Psoas muscle (tissue), 8 donors: ENCODE data around the gene FAXDC2. TPM values are rescaled to one million over a fixed set of nuclear protein-coding genes. Genes with fewer than 3 reads are reported as not detected.

ENCODE experiments used
- ATAC-seq, 4 donors: fragments of 200-7000 bp; cut with Tn5 transposase; one replicate each; pipeline ENCODE4 v1.9.1; 2020; ENCODE audit warnings: moderate library complexity in 3 of 4, mild to moderate bottlenecking in 2 of 4
- DNase-seq, 2 donors: peaks; one replicate each; pipeline ENCODE4 v3.0.0-alpha.2; 2020
- H3K27ac ChIP-seq: fragments of 200-600 bp; one replicate; pipeline ENCODE4 v1.8.0; 2022
- H3K27me3 ChIP-seq, 3 donors: fragments of 200-600 bp in 1 of 3; one replicate each; pipeline versions ENCODE4 v1.6.1 to v1.8.0; 2013 to 2022; ENCODE audit warnings: low read length in 2 of 3, mild to moderate bottlenecking in 2 of 3, moderate library complexity in 1 of 3; ENCODE audit not compliant: insufficient read depth in 3 of 3
- H3K36me3 ChIP-seq, 2 donors: fragments of 200-600 bp in 1 of 2; one replicate each; pipeline versions ENCODE4 v1.6.1 to v1.8.0; 2013 to 2022; ENCODE audit warnings: low read depth in 1 of 2, mild to moderate bottlenecking in 1 of 2, moderate library complexity in 1 of 2; ENCODE audit not compliant: insufficient read depth in 1 of 2
- H3K4me1 ChIP-seq: fragments of 200-600 bp; one replicate; pipeline ENCODE4 v1.8.0; 2022
- H3K4me3 ChIP-seq: fragments of 200-600 bp; one replicate; pipeline ENCODE4 v1.8.0; 2022; ENCODE audit warnings: mild to moderate bottlenecking
- H3K9me3 ChIP-seq: fragments of 200-600 bp; one replicate; pipeline ENCODE4 v1.8.0; 2022
- WGBS, 3 donors: extraction: QIAGEN DNeasy Blood & Tissue Kit; methylation state at CpG; one replicate each; pipeline versions ENCODE4 v1.1.6 to v1.1.7; 2013; 5-methylcytosine and 5-hydroxymethylcytosine counted together
- intact Hi-C, 2 donors: fragments of 100-400 bp; cut with DNase I; formaldehyde crosslinking; loops; one replicate each; pipeline versions ENCODE4 v1.11.0 to v1.14.2; 2022
- polyA plus RNA-seq, 3 donors: library from polyadenylated mRNA; stranded (reverse); fragments of 200-250 nt; gene quantifications; one replicate each; pipeline ENCODE4 v1.2.3, GENCODE V29; 2013
- total RNA-seq, 4 donors: library from RNA; stranded (reverse); fragmentation: NEBNext Ultra II Directional in 2 of 4; extraction: Animal tissue kit (Norgen Biotek cat#: 25700) in 2 of 4; gene quantifications; one replicate each; pipeline versions ENCODE4 v1.2.1 to v1.2.4, GENCODE V29; 2021 to 2023
- TF ChIP-seq, protein P1 (sequence below): fragments of 200-600 bp; IDR thresholded peaks from one replicate; pipeline ENCODE4 v1.8.0; 2022; ENCODE audit warnings: antibody characterized with exemption
- donor health status: healthy with polysubstance abuse.
- donor health status: DM: no; HTN: no; CAD: no; lungs with moderate emphysema.
- donor health status: Bipolar disorder and iron deficiency.
- donor health status: healthy.
- donor health status: DM: yes; HTN: yes; CAD: no.
- donor health status: DM: no; HTN: no; CAD: no.
- donor health status: DM: no; HTN: no; CAD: no.
- donor health status: DM: yes; HTN: yes; CAD: no.

FAXDC2 gene
- total and polyA plus RNA-seq, 7 donors = 1.5 to 11.0 (median 3.1) TPM

GRCh38 chr5:154782812-154783592, 67.4 kb downstream of the FAXDC2 start:
- Histone ChIP-seq H3K27me3 (no peaks in the 10 kb centered on the region), H3K4me3 (no peak overlapping the region), H3K27ac (peak overlapping the region; percentile 64), H3K9me3 (no peaks in the 10 kb centered on the region), H3K36me3 (no peaks in the 10 kb centered on the region), H3K4me1 (peaks cover 93% of the 10 kb centered on the region)
- TF ChIP-seq, protein P1, sequence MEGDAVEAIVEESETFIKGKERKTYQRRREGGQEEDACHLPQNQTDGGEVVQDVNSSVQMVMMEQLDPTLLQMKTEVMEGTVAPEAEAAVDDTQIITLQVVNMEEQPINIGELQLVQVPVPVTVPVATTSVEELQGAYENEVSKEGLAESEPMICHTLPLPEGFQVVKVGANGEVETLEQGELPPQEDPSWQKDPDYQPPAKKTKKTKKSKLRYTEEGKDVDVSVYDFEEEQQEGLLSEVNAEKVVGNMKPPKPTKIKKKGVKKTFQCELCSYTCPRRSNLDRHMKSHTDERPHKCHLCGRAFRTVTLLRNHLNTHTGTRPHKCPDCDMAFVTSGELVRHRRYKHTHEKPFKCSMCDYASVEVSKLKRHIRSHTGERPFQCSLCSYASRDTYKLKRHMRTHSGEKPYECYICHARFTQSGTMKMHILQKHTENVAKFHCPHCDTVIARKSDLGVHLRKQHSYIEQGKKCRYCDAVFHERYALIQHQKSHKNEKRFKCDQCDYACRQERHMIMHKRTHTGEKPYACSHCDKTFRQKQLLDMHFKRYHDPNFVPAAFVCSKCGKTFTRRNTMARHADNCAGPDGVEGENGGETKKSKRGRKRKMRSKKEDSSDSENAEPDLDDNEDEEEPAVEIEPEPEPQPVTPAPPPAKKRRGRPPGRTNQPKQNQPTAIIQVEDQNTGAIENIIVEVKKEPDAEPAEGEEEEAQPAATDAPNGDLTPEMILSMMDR = no peak
- peak; percentile 21 to 60 (median 32) for ATAC-seq
- intact Hi-C loops = no loop called here
- WGBS, 3 donors = 9 to 18% (median 10%) methylated on average over 1 of the region's 1 CpG
- no peak for DNase-seq

DNA sequence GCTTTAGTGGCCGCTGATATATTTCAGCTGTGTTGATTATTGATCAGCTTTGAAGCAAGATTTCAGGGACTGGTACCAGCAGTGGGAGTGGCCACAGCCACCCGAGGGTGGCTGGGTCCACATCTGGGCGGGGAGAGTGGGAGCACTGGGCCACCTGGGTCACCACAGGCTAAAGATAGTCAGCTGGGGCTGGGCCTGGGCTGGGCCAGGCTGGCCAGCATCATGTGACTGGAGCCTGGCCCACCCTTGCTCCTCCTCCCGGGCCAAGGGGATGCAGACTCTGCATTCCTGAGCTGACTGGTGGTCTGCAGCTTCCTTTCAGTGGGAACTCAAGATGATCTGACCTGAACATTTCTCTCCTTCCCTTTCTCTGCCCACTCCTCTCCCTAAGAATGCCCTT, 68.1 kb downstream of the FAXDC2 start:
- H3K4me3 ChIP-seq = no peak overlapping the region
- no peaks in the 10 kb centered on the region for H3K36me3 ChIP-seq
- DNase-seq (no peak), ATAC-seq (peak in 1 of 4 donors; percentile 29)
- intact Hi-C loops = no loop called here
- WGBS, 3 donors = 39 to 48% (median 40%) methylated on average over 4 of the region's 4 CpGs
- H3K4me1 ChIP-seq = peaks cover 93% of the 10 kb centered on the region
- peak overlapping the region; percentile 64 for H3K27ac ChIP-seq
- TF ChIP-seq, protein P1 = no peak
- H3K27me3 ChIP-seq = no peaks in the 10 kb centered on the region
- no peaks in the 10 kb centered on the region for H3K9me3 ChIP-seq

- H3K4me1 ChIP-seq = peaks cover 99% of the 10 kb centered on the region
- DNase-seq = no peak
- H3K36me3 ChIP-seq = no peaks in the 10 kb centered on the region
- intact Hi-C loops = no loop called here
- no peaks in the 10 kb centered on the region for H3K27me3 ChIP-seq
- TF ChIP-seq, protein P1 = no peak
- no peaks in the 10 kb centered on the region for H3K9me3 ChIP-seq
- peak overlapping the region; percentile 85 for H3K27ac ChIP-seq
- H3K4me3 ChIP-seq = no peak overlapping the region
- no peak for ATAC-seq
- 55 to 79% (median 65%) methylated on average over 1 of the region's 1 CpG for WGBS, 3 donors
Observed at GRCh38 chr5:154780128-154780527, 70.3 kb downstream of the FAXDC2 start.

DNA sequence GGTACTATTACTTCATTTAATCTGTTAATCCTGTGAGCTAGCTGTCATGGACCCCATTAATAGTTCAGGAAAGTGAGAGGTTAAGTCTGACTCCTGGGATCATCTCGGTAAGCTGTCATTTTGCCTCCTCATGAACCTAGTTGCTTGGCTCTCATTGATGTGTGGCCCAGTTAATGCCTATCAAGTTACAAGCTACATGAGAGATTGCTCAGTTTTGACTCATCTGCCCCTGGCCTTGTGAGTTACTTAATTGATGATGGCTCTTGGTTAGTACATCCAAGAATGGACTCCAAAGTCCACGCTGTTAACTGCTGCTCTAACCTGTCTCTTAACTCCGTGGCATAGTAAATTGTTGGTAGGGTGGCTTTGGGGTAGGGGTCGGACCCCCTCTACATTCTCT, 71.3 kb downstream of the FAXDC2 start:
- H3K4me1 ChIP-seq = peaks cover 99% of the 10 kb centered on the region
- peak overlapping the region; percentile 85 for H3K27ac ChIP-seq
- intact Hi-C loops = no loop called here
- H3K36me3 ChIP-seq = no peaks in the 10 kb centered on the region
- H3K9me3 ChIP-seq = no peaks in the 10 kb centered on the region
- H3K4me3 ChIP-seq = peak overlapping the region; percentile 43
- DNase-seq (no peak), ATAC-seq (peak; percentile 85 to 89 (median 88))
- 49 to 70% (median 53%) methylated on average over 4 of the region's 4 CpGs for WGBS, 3 donors
- H3K27me3 ChIP-seq = no peaks in the 10 kb centered on the region
- TF ChIP-seq, protein P1 = no peak

DNA sequence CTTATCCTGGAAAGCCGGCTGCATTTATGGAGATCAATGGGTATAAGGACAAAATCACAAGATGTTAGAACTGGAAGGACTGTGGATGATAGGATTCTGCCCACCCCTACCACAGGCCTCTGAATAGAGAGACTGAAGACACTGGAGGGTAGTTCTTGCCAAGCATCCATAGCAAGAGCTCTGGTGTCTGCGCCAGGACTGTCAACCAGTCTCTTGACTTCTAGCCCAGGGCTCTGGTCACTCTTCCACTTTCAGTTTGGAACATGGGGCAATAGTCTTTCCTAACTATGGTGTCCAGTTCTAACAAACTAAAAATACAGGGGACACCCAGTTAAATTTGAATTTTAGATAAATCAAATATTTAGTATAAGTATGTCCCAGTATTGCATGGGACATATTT, 71.9 kb downstream of the FAXDC2 start:
- Histone ChIP-seq H3K36me3 (no peaks in the 10 kb centered on the region), H3K4me3 (peak overlapping the region; percentile 43), H3K27ac (peak overlapping the region; percentile 85), H3K27me3 (no peaks in the 10 kb centered on the region), H3K4me1 (peaks cover 99% of the 10 kb centered on the region), H3K9me3 (no peaks in the 10 kb centered on the region)
- WGBS, 3 donors = 43 to 65% (median 43%) methylated on average over 2 of the region's 2 CpGs
- ATAC-seq (peak; percentile 79 to 89 (median 88)), DNase-seq (peak; percentile 59 to 82)
- intact Hi-C loops = no loop called here
- TF ChIP-seq, protein P1 = no peak
